Skeletal muscle tissue (tissue), 4 donors: ENCODE results near the gene CPNE6. TPM values are rescaled to one million over a fixed set of nuclear protein-coding genes. Genes with fewer than 3 reads are reported as not detected.
"Not testable (repeated sequence)": the region's sequence is repeated elsewhere in the genome, so short reads cannot be mapped to it uniquely, and the experiment has no call there.

ENCODE experiments used
- H3K27ac ChIP-seq: one replicate; pipeline ENCODE4 v1.7.0; 2013; ENCODE audit warnings: mild to moderate bottlenecking, low read depth, low read length, inconsistent platforms
- H3K27me3 ChIP-seq, 3 donors: one replicate each; pipeline ENCODE4 v1.7.0; 2013; ENCODE audit warnings: low read length in 3 of 3; ENCODE audit not compliant: control insufficient read depth in 3 of 3, insufficient read depth in 3 of 3
- H3K36me3 ChIP-seq, 3 donors: one replicate each; pipeline ENCODE4 v1.7.0; 2013; ENCODE audit warnings: low read length in 3 of 3; ENCODE audit not compliant: control insufficient read depth in 3 of 3, insufficient read depth in 3 of 3
- H3K4me1 ChIP-seq, 3 donors: one replicate each; pipeline ENCODE4 v1.7.0; 2013; ENCODE audit warnings: low read length in 3 of 3, mild to moderate bottlenecking in 3 of 3; ENCODE audit not compliant: control insufficient read depth in 3 of 3, insufficient read depth in 3 of 3
- H3K4me3 ChIP-seq, 3 donors: one replicate each; pipeline ENCODE4 v1.7.0; 2013; ENCODE audit warnings: low read length in 3 of 3
- H3K9ac ChIP-seq, 3 donors: one replicate each; pipeline ENCODE4 v1.7.0; 2013; ENCODE audit warnings: low read length in 3 of 3, mild to moderate bottlenecking in 3 of 3, moderate library complexity in 2 of 3, low read depth in 1 of 3
- H3K9me3 ChIP-seq, 3 donors: one replicate each; pipeline ENCODE4 v1.7.0; 2013; ENCODE audit warnings: low read length in 3 of 3; ENCODE audit not compliant: control insufficient read depth in 3 of 3
- total RNA-seq: library from RNA; depleted of rRNA; stranded (reverse); fragments of >200 nt; gene quantifications from one replicate; pipeline ENCODE4 v1.2.3, GENCODE V29; 2014
- donor health status: Osteomylitis.

Gene CPNE6
- not detected for total RNA-seq

DNA sequence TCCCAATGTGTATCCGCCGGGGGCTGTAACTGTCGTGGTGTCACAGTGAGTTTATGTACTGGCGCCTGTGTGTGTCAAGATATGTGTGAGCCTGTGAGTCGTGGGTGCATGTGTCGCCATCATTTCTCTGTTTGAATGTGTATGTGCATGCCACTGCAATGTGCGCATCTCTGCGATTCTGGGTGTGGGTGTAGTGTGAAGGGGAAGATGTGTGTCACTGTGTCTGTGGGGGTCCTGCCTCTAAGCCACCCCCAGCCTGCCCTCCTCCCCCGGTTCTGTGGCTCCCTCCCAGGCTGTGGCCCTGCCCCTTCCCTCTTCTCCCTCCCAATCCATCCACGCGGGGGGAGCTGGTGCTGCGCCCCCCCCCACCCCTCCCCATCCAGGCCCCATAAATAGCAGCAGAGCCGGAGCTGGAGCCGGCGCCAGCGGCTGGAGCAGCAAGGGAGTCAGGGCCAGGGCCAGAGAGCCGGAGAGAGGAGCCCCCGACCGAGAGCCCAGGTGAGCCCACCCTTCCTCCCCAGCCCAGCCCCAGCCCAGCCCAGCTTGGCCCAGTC is at the start of gene CPNE6:
TSS of gene CPNE6 (plus strand) at position 419 of the 554 bp plus-strand sequence. CDS start 1,375 bp downstream, outside the sequence.
- Histone ChIP-seq H3K27me3 (peaks cover 16 to 45% (median 44%) of the 10 kb centered on the region in 3 donors), H3K4me1 (peaks cover 0 to 6% (median 3%) of the 10 kb centered on the region in 3 donors), H3K27ac (no peak within 1 kb of the TSS), H3K9ac (no peak within 1 kb of the TSS), H3K36me3 (no peaks in the 10 kb centered on the region), H3K4me3 (no peak within 1 kb of the TSS), H3K9me3 (no peaks in the 10 kb centered on the region)

- not testable (repeated sequence) for H3K27me3 ChIP-seq, H3K27ac ChIP-seq, H3K4me3 ChIP-seq, H3K9me3 ChIP-seq, H3K4me1 ChIP-seq, H3K9ac ChIP-seq, H3K36me3 ChIP-seq
Measured at GRCh38 chr14:24024939-24025418, 46.4 kb upstream of the CPNE6 start.

GRCh38 chr14:24029687-24030086 is 41.7 kb upstream of the CPNE6 start:
- not testable (repeated sequence) for H3K27me3 ChIP-seq, H3K27ac ChIP-seq, H3K4me3 ChIP-seq, H3K4me1 ChIP-seq, H3K36me3 ChIP-seq, H3K9me3 ChIP-seq, H3K9ac ChIP-seq

DNA sequence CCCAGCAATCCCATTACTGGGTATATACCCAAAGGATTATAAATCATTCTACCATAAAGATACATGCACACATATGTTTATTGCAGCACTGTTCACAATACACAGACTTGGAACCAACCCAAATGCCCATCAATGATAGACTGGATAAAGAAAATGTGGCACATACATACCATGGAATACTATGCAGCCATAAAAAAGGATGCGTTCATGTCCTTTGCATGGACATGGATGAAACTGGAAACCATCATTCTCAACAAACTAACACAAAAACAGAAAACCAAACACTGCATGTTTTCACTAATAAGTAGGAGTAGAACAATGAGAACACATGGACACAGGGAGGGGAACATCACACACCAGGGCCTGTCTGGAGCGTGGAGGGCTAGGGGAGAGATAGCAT is 40.0 kb upstream of the CPNE6 start:
- H3K4me3 ChIP-seq, H3K36me3 ChIP-seq, H3K27me3 ChIP-seq, H3K9me3 ChIP-seq, H3K9ac ChIP-seq, H3K27ac ChIP-seq, H3K4me1 ChIP-seq: not testable (repeated sequence)

GRCh38 chr14:24032727-24033418 is 38.5 kb upstream of the CPNE6 start:
- H3K27ac ChIP-seq: no peak overlapping the region
- H3K4me1 ChIP-seq: peaks cover 3 to 11% (median 9%) of the 10 kb centered on the region in 3 donors

DNA sequence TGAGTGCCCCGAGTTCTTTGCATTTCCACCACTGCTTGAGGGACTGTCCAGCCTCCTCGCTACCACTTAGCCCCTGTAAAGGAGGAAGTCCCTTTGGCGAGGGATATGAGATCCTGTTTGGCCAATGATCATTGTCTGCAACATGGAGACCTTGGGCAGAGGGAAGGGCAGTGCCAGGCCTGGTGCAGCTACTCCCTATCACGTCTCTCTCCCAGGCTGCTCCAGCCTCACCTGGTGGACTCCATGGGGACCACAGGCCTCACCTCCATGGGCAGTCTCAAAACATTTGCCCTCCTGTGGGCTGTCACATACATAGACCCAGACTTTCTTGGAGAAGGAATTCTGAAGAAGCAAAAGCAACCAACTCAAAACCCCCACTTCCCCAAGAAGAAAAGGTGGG is 35.6 kb upstream of the CPNE6 start:
- peaks cover 3 to 11% (median 9%) of the 10 kb centered on the region in 3 donors for H3K4me1 ChIP-seq
- H3K4me3 ChIP-seq: peak overlapping the region; percentile 87 to 88 (median 88)
- not testable (repeated sequence) for H3K9me3 ChIP-seq, H3K27me3 ChIP-seq, H3K36me3 ChIP-seq
- peak overlapping the region in 2 of 3 donors; percentile 83 to 92 for H3K9ac ChIP-seq
- H3K27ac ChIP-seq: peak overlapping the region; percentile 81

More at GRCh38 chr14:24032727-24033418, 38.5 kb upstream of the CPNE6 start:
- H3K9ac ChIP-seq: no peak overlapping the region
- H3K4me3 ChIP-seq: no peak overlapping the region
- H3K9me3 ChIP-seq: no peaks in the 10 kb centered on the region
- H3K27me3 ChIP-seq: no peaks in the 10 kb centered on the region
- H3K36me3 ChIP-seq: no peaks in the 10 kb centered on the region

GRCh38 chr14:24036169-24036962 is 35.0 kb upstream of the CPNE6 start:
- Histone ChIP-seq H3K9me3 (no peaks in the 10 kb centered on the region), H3K36me3 (no peaks in the 10 kb centered on the region), H3K4me1 (peaks cover 3 to 11% (median 9%) of the 10 kb centered on the region in 3 donors), H3K9ac (peak overlapping the region; percentile 77 to 92 (median 83)), H3K27me3 (no peaks in the 10 kb centered on the region), H3K4me3 (peak overlapping the region; percentile 87 to 88 (median 88)), H3K27ac (peak overlapping the region; percentile 81)

DNA sequence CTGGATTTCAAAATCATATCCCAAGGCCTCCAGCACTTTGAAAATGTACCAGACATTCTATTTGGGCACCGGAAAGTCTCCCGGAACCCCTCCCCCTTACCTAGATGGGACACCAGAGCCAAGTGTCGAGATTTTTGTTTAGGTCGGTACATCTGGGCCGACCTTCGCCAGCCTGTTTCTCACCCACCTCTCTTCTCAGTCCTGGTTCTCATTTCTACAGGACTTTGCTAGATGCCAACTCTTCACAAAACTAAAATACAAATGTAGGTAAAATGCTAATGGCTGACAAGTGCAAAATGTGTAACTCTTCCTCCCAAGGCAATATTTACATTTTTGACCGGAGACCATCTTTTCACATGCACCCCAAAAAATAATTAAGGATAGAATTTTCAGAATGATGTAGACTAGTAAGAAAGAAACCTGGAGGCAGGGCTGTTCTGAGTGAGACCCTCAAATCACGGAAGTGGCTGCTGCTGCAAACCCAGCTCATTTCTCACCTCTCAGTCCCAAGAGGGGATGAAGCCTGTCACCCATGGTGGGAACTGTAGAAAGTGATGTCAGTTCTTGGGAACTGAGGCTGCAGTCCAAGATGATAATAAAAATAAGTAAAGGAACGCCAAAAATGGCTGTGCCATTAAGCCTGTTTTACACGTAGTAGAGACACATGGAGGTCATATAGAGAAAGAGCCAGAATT is 34.3 kb upstream of the CPNE6 start:
- peak overlapping the region; percentile 77 to 92 (median 83) for H3K9ac ChIP-seq
- H3K27me3 ChIP-seq, H3K9me3 ChIP-seq, H3K36me3 ChIP-seq: not testable (repeated sequence)
- H3K4me1 ChIP-seq: peaks cover 3 to 11% (median 9%) of the 10 kb centered on the region in 3 donors
- H3K27ac ChIP-seq: peak overlapping the region; percentile 81
- peak overlapping the region; percentile 87 to 88 (median 88) for H3K4me3 ChIP-seq

GRCh38 chr14:24037658-24038037 is 33.7 kb upstream of the CPNE6 start:
- peaks cover 0 to under 1% (median 0%) of the 10 kb centered on the region in 3 donors for H3K27me3 ChIP-seq
- H3K4me3 ChIP-seq: no peak overlapping the region
- no peaks in the 10 kb centered on the region for H3K36me3 ChIP-seq
- H3K9me3 ChIP-seq: no peaks in the 10 kb centered on the region
- H3K4me1 ChIP-seq: peaks cover 3 to 11% (median 6%) of the 10 kb centered on the region in 3 donors
- H3K9ac ChIP-seq: no peak overlapping the region
- no peak overlapping the region for H3K27ac ChIP-seq
